Renal cortex interstitium (tissue), 11 donors: Measurements from ENCODE around the gene RUNX2. TPM values are rescaled to one million over a fixed set of nuclear protein-coding genes. Genes with fewer than 3 reads are reported as not detected.

Source experiments
- DNase-seq, 11 donors: peaks; one replicate each; pipeline ENCODE4 v3.0.0-alpha.2; 2013; ENCODE audit warnings: low read depth in 9 of 11, low spot score in 4 of 11; ENCODE audit errors: extremely low read depth in 1 of 11
- polyA plus RNA-seq, 3 donors: library from polyadenylated mRNA; unstranded; fragments of 120-200 nt; gene quantifications; one replicate each; pipeline ENCODE4 v1.2.1, GENCODE V29; 2013; ENCODE audit not compliant: insufficient read length in 3 of 3

The RUNX2 gene
- polyA plus RNA-seq, 3 donors: 2.4 to 3.8 (median 3.0) TPM

DNA sequence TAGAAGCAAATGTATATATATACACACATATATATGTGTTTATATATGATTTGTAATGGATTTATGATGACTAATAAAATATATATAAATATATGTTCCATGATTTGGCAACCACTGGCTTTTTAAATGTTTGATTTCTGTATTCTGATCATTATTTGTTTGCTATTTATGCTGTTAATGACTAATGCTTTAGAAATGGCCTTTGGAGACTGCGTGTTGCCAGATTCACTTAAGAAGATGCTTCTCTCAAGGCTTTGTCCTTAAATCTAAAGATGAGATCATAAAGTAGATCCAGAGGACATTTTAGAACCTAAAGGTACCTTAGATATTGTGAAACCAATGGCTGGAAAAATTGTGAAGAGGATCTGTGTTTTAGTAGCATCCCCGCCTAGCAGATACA lies 165.6 kb downstream of the RUNX2 start:
- no peak for DNase-seq

DNA sequence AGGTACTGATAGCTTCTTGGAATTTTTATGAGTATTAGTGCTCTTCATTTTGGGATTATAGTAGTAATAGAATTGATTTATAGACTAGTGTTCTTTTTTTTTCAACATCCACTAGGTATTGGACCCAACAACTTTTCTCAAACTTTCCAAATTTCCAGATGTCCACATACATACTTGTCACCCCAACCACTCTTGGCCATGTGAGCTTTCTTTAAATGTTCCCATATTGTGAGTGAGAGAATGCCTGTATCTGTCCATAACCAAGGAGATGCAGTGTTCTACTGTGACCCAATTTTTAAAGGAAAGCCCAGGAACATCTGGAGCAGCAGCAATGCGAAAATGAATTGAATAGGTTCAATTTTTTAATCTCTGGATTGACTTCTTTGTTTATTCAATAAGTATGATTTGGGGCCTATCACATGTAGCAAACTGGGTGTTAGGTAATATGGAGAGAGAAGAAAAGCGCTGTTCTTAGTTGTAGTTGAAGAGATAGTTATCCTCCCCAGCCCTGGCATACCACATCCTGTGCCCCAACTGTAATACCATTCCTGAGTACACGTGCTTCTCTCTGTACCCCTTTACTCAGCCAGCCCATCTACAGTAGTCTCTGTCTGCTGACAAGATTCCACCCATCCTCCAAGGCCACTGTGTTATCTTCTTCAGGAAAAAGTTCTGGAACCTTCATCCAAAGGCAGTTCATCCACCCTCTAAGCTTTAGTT lies 166.4 kb downstream of the RUNX2 start:
- no peak for DNase-seq

- DNase-seq: no peak
Observed at GRCh38 chr6:45495429-45496084, 167.4 kb downstream of the RUNX2 start.

DNA sequence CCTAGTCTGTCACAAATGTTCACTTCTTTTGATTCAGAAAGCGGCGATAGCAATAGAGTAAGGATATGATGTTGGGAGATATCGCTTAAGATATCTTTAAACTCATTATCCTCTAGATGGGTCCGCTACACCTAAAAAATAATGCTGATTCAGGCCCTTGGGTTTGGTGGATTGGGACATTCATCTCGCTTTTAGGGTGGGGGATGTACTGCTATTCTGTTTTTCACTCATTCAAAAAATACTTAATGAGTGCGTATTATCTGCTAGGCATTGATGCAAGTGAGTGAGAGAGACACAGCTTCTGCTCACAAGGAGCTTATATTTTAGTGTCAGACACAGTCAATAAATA lies 167.9 kb downstream of the RUNX2 start:
- DNase-seq: no peak

DNA sequence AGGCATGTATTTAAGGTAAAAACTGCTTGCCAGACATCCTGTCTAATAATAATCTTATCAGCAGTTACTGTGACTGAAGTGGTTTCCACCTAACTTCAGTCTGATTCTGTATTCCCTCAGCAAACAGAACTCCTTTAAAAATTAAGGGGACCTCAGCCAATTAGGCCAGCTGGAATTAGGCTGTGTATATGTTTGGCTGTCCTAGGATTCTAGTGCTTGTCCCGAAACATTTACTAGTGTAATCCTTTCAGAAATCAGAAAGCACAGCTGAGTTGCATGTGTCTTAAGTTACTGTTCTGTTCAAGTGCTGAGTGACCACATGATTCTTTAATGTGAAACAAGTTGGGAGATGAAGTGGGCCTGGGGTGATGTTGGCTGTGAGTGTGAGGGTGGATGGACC lies 170.5 kb downstream of the RUNX2 start:
- no peak for DNase-seq

- DNase-seq: no peak
Observed at GRCh38 chr6:45500924-45501816, 173.0 kb downstream of the RUNX2 start.

GRCh38 chr6:45502456-45502855 lies 174.3 kb downstream of the RUNX2 start:
- DNase-seq: no peak

DNA sequence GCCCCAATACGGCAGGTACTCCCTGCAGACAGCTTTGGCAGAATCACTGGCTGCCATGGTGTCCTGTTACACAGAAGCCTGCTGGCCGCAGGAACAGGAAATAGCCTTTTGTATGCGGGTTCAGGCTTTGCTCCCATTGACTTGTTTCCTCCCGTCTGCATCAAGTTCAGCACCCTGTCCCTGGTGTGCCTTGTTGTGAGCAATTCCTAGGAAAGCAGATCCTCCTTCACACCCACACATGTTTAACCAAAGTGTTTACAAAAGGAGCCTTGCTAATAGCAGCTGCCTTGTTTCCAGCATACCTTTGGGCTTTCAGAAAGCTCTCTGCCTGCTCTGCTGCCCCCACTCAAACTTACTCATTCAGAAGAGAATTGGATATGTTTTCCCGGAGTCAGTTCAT lies 176.8 kb downstream of the RUNX2 start:
- DNase-seq: peak; percentile 21 to 65 (median 44)

DNA sequence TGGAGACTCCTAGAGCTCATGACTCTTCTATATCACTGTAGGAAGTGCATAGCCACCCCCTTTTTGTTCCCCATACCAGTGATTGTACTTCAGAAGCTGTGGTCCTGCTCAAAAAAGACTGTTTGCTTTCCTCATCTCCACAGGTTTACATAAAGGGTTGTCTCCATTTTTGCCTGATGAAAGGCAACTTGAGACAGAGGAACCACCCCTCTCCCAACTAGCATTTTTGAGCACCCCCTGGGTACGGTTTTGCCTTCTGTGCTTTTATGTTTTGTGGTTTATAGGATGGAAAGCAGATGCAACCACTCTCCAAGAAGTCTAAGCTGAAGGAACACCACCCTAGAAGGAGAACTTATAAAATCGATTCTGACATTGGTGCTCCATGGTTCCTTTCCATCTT lies 177.3 kb downstream of the RUNX2 start:
- DNase-seq: no peak

DNA sequence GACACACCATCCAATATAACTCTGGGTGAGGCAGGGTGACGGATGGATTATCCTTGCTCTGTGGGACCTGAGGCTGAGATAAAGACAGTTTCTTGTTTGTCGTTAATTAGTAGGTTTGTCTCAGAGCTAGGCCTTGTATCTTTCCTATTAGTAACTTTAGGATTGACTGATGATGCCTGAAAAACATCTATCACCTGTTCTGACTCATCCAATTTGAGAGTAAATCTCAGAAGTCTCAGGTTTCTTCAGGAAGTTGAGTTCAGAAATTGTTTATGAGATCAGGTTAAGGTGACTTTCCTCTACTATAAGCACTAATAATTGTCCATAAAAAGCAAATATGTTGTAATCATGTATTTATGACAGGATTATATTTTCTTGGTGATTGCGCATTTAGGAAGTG lies 179.1 kb downstream of the RUNX2 start:
- no peak for DNase-seq

GRCh38 chr6:45509426-45509825 lies 181.3 kb downstream of the RUNX2 start:
- no peak for DNase-seq

- DNase-seq: no peak
Observed at GRCh38 chr6:45512717-45513116, 184.6 kb downstream of the RUNX2 start.

- no peak for DNase-seq
Observed at GRCh38 chr6:45513213-45513618, 185.1 kb downstream of the RUNX2 start.

DNA sequence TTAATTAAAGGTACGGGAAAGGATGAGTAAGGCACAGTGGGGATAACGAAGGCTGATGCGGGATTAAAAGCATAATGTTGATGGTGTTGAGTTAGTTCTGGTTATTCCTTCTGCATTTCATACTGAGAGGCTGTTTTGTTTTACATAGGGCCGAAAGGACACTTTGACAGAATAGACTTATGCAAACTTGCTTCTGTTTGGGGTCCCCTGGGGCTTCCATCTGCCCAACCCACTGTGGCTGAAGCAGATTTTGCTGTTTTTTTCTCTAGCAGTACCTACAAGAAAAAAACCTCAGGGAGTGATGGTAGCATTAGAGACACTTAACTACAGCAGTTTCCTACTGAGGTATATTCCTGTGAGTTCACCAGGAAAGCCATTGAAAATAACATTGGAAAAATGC lies 185.7 kb downstream of the RUNX2 start:
- DNase-seq: no peak

GRCh38 chr6:45514454-45515230 lies 186.5 kb downstream of the RUNX2 start:
- no peak for DNase-seq

- DNase-seq: no peak
Observed at GRCh38 chr6:45518013-45518720, 190.0 kb downstream of the RUNX2 start.

GRCh38 chr6:45521226-45521625 lies 193.1 kb downstream of the RUNX2 start:
- no peak for DNase-seq

DNA sequence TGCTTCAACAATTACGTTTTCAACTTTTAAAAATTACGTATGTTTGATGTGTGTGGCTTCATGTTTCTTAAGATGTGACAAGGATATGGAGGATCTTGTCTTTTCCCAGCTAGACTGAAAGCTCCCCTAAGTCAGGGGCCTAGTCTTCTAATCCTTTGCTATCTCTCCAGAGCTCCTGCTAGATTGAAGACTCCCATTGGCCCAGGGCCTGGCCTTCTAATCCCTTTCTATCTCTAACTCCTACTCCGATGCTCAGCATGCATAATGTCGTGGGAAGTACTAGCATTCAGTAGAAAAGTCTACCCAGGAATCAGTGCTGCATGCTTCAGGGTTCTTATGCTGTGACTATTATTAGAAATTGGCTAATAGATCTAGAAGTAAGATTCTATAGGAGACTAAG lies 194.4 kb downstream of the RUNX2 start:
- DNase-seq: no peak

DNA sequence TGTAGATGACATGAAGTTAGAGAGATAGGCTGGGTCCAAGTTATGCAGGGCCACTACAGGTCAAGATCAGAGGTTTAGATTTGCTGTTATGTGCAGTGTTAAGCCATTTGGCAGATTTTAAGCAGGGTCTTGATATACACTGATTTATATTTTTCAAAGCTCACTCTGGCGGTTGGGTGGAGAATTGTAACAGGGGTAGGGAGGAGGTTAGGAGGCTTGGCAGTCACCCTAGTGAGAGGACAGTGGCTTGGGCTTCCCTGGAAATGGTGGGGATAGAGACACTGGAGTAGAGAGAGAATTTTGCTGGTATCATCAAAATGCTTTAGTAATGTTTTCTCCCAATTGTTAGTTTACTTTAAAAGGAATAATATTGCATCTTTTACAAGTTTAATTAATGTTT lies 199.1 kb downstream of the RUNX2 start:
- DNase-seq: no peak
